Heart left ventricle (tissue), 16 donors: ENCODE results near the gene GGT5. TPM values are rescaled to one million over a fixed set of nuclear protein-coding genes. Genes with fewer than 3 reads are reported as not detected.
A peak's percentile ranks its signal among the peaks of the same experiment; 100 is the strongest.
"Not testable (repeated sequence)": the region's sequence is repeated elsewhere in the genome, so short reads cannot be mapped to it uniquely, and the experiment has no call there.

Experiments
- ATAC-seq, 4 donors: fragments of 200-7000 bp; cut with Tn5 transposase; one replicate each; pipeline ENCODE4 v1.9.1; 2020 to 2022; ENCODE audit warnings: moderate library complexity in 4 of 4, mild to moderate bottlenecking in 3 of 4, moderate number of reproducible peaks in 1 of 4
- DNase-seq, 5 donors: peaks; one replicate each; pipeline ENCODE4 v3.0.0-alpha.2; 2020
- H3K27ac ChIP-seq, 12 donors: fragments of 200-600 bp; sonication (generic) in 4 of 12; one replicate each; pipeline versions ENCODE4 v1.5.0 to v1.8.0; 2016 to 2022; ENCODE audit warnings: mild to moderate bottlenecking in 2 of 12
- H3K27me3 ChIP-seq, 9 donors: fragments of 200-600 bp; sonication (generic) in 2 of 9; one replicate each; pipeline versions ENCODE4 v1.5.1 to v1.8.0; 2016 to 2022; ENCODE audit warnings: mild to moderate bottlenecking in 3 of 9
- H3K36me3 ChIP-seq, 9 donors: fragments of 200-600 bp; sonication (generic) in 2 of 9; one replicate each; pipeline versions ENCODE4 v1.5.0 to v1.8.0; 2018 to 2022; ENCODE audit warnings: mild to moderate bottlenecking in 2 of 9
- H3K4me1 ChIP-seq, 12 donors: fragments of 200-600 bp; sonication (generic) in 4 of 12; one replicate each; pipeline versions ENCODE4 v1.5.0 to v1.8.0; 2016 to 2022; ENCODE audit warnings: mild to moderate bottlenecking in 3 of 12
- H3K4me3 ChIP-seq, 12 donors: fragments of 200-600 bp; sonication (generic) in 4 of 12; one replicate each; pipeline versions ENCODE4 v1.5.0 to v1.8.0; 2017 to 2022; ENCODE audit warnings: mild to moderate bottlenecking in 9 of 12, moderate library complexity in 4 of 12
- H3K9me3 ChIP-seq, 12 donors: fragments of 200-600 bp; sonication (generic) in 4 of 12; one replicate each; pipeline versions ENCODE4 v1.5.0 to v1.8.0; 2016 to 2022; ENCODE audit warnings: mild to moderate bottlenecking in 1 of 12
- POLR2A ChIP-seq, 2 donors: fragments of 450-650 bp; IDR thresholded peaks; one replicate each; pipeline ENCODE4 v1.6.1; 2017; ENCODE audit warnings: antibody characterized with exemption in 2 of 2, mild to moderate bottlenecking in 2 of 2, moderate library complexity in 2 of 2
- WGBS, 4 donors: extraction: QIAGEN DNeasy Blood & Tissue Kit in 2 of 4; methylation state at CpG; one replicate each; pipeline versions ENCODE4 v1.1.5 to v1.1.7; 2013 to 2018; 5-methylcytosine and 5-hydroxymethylcytosine counted together
- intact Hi-C, 10 donors: fragments of 100-400 bp; cut with DNase I; formaldehyde crosslinking; loops; one replicate each; pipeline versions ENCODE4 v1.11.1 to v1.14.2; 2022
- polyA plus RNA-seq, 2 donors: library from polyadenylated mRNA; stranded (reverse); fragments of 200-250 nt; gene quantifications; one replicate each; pipeline ENCODE4 v1.2.3, GENCODE V29; 2013
- total RNA-seq, 9 donors: library from RNA; depleted of rRNA in 2 of 9; stranded (reverse); fragments of >200 nt in 2 of 9; fragmentation: NEBNext Ultra II Directional in 3 of 9; extraction: Animal tissue kit (Norgen Biotek cat#: 25700) in 3 of 9; gene quantifications; one replicate each; pipeline versions ENCODE4 v1.1.0 to v1.2.4, GENCODE V29; 2016 to 2023
- TF ChIP-seq, protein P1 (sequence below), 12 donors: fragments of 200-600 bp; sonication (generic) in 4 of 12; IDR thresholded peaks; one replicate each; pipeline versions ENCODE4 v1.5.0 to v1.8.0; 2018 to 2022; ENCODE audit warnings: antibody characterized with exemption in 12 of 12, mild to moderate bottlenecking in 5 of 12
- donor health status: ischemic (EF 13 %, LVEDD 7.1; RV severe dilation, severe dysfunction).
- donor health status: healthy with polysubstance abuse.
- donor health status: DM: no; HTN: yes; CAD: no.
- donor health status: DM: no; HTN: no; CAD: no.
- donor health status: ischemic (EF 25% LVEDD 6.9; RV normal size, moderate dysfunction).
- donor health status: ischemic (EF 25% LVEDD 5.7; RV mildly dilated, moderate dysfunction).
- donor health status: healthy.
- donor health status: DM: yes; HTN: yes; CAD: no.
- donor health status: ischemic (EF 35%, LVEDD 5.7; RV mildly dilated, moderate dysfunction).
- donor health status: nonischemic (EF 11% LVEDD 7.7; RV severe dilation, severe dysfunction).
- donor health status: DM: yes; HTN: yes; CAD: no.
- donor health status: PGD.
- donor health status: ischemic (EF 29% LVEDD 5.4; RV normal size, mild dysfunction).
- donor health status: nonischemic (EF 23%, LVEDD 6.1; RV moderate dilation, normal function).

Gene GGT5
- total and polyA plus RNA-seq, 11 donors, result 6.1 to 71.5 (median 19.6) TPM

DNA sequence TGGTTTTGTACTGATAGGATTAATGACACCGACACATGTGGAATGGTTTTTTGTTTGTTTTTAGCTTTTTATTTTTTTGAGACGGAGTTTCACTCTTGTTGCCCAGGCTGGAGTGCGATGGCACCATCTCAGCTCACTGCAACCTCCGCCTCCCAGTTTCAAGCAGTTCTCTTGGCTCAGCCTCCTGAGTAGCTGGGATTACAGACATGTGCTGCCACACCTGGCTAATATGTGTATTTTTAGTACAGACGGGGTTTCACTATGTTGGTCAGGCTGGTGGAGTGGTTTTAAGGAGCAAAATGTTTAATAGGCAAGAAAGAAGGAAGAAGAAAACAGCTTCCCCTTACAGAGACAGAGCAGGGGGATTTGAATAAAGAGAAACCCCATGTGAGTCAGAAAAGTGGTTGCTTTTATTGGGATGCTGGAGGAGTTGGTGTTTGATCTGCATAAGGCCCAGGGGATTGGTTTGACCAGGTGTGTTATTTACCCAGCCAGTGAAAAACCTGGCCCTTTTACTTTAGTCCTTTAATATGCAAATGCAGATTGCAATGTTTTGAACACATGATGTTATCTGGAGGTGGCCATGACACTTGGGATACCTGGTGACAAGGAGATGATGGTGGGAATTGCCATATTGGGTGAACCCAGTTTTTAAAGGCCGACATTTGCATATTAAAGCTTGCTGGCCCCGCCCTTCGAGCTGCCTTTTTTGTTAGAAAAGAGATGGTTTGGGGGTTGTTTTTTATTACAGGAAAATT, 39.3 kb downstream of the GGT5 start:
- peaks cover 0 to 4% (median 0%) of the 10 kb centered on the region in 12 donors for H3K9me3 ChIP-seq
- H3K4me3 ChIP-seq, result no peak overlapping the region
- ATAC-seq (no peak), DNase-seq (no peak)
- intact Hi-C loops, result loop anchor here in 3 of 10 donors (2.0 to 5.0 kb wide), 3 partner anchors 37 to 42 kb away; partner anchors contain the start of gene GGT5 (in 2 of the 3)
- peaks cover 8 to 48% (median 23%) of the 10 kb centered on the region in 12 donors for H3K4me1 ChIP-seq
- TF ChIP-seq, protein P1, sequence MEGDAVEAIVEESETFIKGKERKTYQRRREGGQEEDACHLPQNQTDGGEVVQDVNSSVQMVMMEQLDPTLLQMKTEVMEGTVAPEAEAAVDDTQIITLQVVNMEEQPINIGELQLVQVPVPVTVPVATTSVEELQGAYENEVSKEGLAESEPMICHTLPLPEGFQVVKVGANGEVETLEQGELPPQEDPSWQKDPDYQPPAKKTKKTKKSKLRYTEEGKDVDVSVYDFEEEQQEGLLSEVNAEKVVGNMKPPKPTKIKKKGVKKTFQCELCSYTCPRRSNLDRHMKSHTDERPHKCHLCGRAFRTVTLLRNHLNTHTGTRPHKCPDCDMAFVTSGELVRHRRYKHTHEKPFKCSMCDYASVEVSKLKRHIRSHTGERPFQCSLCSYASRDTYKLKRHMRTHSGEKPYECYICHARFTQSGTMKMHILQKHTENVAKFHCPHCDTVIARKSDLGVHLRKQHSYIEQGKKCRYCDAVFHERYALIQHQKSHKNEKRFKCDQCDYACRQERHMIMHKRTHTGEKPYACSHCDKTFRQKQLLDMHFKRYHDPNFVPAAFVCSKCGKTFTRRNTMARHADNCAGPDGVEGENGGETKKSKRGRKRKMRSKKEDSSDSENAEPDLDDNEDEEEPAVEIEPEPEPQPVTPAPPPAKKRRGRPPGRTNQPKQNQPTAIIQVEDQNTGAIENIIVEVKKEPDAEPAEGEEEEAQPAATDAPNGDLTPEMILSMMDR (IDR thresholded peaks at IDR 0.05), result no peak
- TF ChIP-seq POLR2A (IDR thresholded peaks at IDR 0.05), result no peak
- WGBS, 4 donors, result 92 to 97% (median 94%) methylated on average over 8 of the region's 8 CpGs
- H3K27me3 ChIP-seq, result no peaks in the 10 kb centered on the region
- H3K36me3 ChIP-seq, result no peaks in the 10 kb centered on the region
- peak overlapping the region in 2 of 12 donors; percentile 92 to 93 for H3K27ac ChIP-seq

DNA sequence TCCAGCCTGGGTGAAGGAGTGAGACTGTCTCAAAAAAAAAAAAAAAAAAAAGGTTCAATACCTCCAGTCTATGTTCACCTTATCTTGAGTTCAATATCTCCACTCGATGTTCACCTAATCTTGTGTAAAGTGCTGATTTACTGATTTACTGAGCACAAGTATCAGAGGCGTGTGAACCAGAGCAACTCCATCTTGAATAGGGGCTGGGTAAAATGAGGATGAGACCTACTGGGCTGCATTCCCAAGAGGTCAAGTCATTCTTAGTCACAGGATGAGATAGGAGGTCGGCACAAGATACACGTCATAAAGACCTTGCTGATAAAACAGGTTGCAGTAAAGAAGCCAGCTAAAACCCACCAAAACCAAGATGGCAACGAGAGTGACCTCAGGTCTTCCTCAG, 41.0 kb downstream of the GGT5 start:
- H3K4me1 ChIP-seq, result peaks cover 8 to 39% (median 21%) of the 10 kb centered on the region in 12 donors
- H3K4me3 ChIP-seq, H3K36me3 ChIP-seq, ATAC-seq, H3K27ac ChIP-seq, DNase-seq, H3K27me3 ChIP-seq, H3K9me3 ChIP-seq, intact Hi-C loops: not testable (repeated sequence)
- 75 to 82% (median 82%) methylated on average over 5 of the region's 5 CpGs for WGBS, 4 donors

DNA sequence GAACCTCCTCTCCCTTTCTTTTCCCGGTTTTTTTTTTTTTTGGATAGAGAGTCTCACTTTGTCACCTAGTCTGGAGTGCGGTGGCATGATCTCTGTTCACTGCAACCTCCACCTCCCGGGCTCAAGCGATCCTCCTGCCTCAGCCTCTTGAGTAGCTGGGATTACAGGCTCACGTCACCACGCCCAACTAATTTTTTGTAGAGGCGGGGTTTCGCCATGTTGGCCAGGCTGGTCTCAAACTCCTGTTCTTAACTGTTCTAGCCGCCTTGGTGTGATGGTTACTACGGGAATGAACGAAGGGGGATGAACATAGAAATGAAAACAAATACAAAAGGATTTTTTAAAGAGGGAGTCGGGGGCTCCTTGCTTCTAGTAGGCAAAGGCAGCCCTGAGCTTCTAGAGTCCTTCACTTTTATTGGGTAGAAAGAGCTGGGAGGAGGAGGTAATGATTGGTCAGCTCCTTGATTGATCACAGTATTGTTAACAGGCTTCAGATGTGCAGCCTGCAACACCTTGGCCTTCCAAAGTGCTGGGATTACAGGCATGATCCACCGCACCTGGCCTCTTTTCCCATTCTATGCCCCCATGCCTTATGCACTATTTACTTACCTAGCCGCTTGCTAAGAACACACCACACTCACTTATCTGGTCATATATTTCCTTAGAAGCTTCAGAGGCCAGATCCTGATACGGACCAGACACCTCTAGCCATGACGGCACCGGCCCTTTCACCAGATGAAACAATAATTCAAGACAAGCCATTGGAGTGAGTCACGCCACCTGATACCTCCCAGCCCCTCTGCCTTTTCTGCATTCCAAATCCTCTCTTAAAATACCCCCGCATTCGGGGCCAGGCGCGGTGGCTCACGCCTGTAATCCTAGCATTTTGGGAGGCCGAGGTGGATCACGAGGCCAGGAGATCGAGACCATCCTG, 42.9 kb downstream of the GGT5 start:
- TF ChIP-seq, protein P1 (IDR thresholded peaks at IDR 0.05), result no peak
- no peak for TF ChIP-seq POLR2A (IDR thresholded peaks at IDR 0.05)
- no peak overlapping the region for H3K4me3 ChIP-seq
- intact Hi-C loops, result no loop called here
- 92 to 96% (median 95%) methylated on average over 26 of the region's 26 CpGs for WGBS, 4 donors
- H3K27me3 ChIP-seq, result no peaks in the 10 kb centered on the region
- peaks cover 1 to 35% (median 7%) of the 10 kb centered on the region in 12 donors for H3K4me1 ChIP-seq
- no peak for ATAC-seq
- no peak for DNase-seq
- peaks cover 0 to 4% (median 0%) of the 10 kb centered on the region in 12 donors for H3K9me3 ChIP-seq
- no peaks in the 10 kb centered on the region for H3K36me3 ChIP-seq
- H3K27ac ChIP-seq, result no peak overlapping the region

- TF ChIP-seq, protein P1 (IDR thresholded peaks at IDR 0.05), result no peak
- TF ChIP-seq POLR2A (IDR thresholded peaks at IDR 0.05), result no peak
- intact Hi-C loops, result no loop called here
- no peak for DNase-seq
- H3K4me3 ChIP-seq, result no peak overlapping the region
- no peak overlapping the region for H3K27ac ChIP-seq
- H3K36me3 ChIP-seq, result no peaks in the 10 kb centered on the region
- H3K27me3 ChIP-seq, result no peaks in the 10 kb centered on the region
- H3K4me1 ChIP-seq, result peaks cover 0 to 22% (median 0%) of the 10 kb centered on the region in 12 donors
- peaks cover 0 to 4% (median 0%) of the 10 kb centered on the region in 12 donors for H3K9me3 ChIP-seq
- no peak for ATAC-seq
- 82 to 84% (median 83%) methylated on average over 7 of the region's 7 CpGs for WGBS, 4 donors
Measured at GRCh38 chr22:24200619-24201212, 44.2 kb downstream of the GGT5 start.
